ENCODE measurements around the gene MPZ. TPM values are rescaled to one million over a fixed set of nuclear protein-coding genes. Genes with fewer than 3 reads are reported as not detected.
"Not testable (repeated sequence)": the region's sequence is repeated elsewhere in the genome, so short reads cannot be mapped to it uniquely, and the experiment has no call there.

Gene MPZ
- polyA plus RNA-seq, 4 donors: 4.5 to 8.7 (median 6.0) TPM

DNA sequence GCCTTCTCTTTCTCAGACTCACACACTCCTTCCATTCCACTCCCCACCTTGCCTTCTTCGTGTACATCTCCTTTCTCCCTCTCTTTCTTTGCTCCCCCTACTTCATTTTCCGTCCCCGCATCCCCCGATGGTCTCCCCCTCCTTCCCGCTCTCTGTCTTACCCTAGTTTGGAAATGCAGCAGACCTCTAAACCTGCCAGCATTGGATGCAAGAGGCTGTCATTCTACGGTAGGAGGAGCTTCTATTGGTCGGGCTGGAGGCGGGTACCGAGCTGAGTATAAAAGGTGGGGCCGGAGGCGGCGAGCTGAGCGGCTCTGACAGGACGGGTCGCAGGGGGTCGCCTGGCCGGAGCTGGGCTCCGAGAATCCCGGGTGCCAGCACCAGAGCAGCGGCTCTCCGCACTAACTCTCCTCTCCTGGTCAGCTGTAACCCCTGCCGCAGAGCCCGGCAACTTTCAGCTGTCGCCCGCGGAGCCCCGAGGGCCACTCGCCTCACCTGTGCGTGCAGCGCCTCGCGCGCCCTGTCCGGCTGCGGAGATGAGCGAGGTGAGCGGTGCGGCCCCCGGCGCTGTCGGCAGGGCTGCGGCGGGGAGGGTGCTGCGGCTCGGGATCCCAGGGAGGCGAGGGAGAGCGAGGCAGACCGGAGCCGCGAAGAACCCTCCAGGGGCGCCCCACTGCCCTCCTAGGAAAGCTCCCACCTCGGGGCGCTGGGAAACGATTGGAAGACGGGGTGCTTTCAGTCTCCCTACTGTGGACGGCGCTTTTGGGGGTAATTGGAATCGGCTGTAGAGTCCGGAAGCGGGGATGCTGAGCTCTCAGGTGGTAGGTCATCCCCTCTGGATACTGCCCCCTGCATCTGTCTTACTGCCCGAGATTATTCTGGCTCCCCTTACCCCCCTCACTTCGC lies 51.1 kb downstream of the MPZ start, which contains the start of gene PCP4L1:
TSS of gene PCP4L1 (plus strand) at position 307 of the 906 bp plus-strand sequence. CDS start at position 537, 230 bp downstream.
- peak in 3 of 4 donors; percentile 38 to 52 (median 48) for DNase-seq (ENCODE audit: low read depth in 4 of 4, low spot score in 3 of 4)

DNA sequence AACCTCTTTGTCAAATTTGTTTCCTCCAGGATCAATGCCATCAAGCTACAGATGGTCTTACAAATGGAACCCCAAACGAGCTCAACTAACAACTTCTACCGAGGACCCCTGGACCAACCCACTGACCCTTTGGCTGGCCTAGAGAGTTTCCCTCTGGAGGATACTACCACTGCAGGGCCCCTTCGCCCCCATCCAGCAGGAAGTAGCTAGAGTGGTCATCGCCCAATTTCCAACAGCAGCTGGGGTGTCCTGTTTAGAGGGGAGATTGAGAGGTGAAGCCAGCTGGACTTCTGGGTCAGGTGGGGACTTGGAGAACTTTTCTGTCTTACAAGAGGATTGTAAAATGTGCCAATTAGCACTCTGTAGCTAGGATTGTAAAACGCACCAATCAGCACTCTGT lies 52.7 kb downstream of the MPZ start:
- DNase-seq (ENCODE audit: low read depth in 4 of 4, low spot score in 3 of 4): not testable (repeated sequence)

DNA sequence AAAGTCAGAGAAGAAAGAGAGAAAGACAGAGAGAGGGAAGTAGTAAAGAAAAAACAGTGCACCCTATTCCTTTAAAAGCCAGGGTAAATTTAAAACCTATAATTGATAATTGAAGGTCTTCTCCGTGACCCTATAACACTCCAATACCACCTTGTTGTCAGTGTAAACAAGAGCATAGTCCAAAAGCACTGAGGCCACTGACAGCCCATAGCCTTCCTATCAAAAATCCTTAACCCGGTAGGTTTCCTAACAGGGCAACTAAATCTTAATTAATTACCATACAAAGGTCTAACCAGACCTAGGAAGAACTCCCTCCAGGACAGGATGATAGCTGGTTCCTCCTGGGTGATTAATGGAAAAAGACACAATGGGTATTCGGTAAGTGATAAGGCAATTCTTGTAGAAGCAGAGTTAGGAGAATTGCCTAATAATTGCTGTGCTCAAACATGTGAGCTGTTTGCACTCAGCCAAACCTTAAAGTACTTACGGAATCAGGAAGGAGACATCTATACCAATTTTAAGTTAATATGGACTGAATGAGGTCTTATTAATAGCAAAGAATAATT lies 53.7 kb downstream of the MPZ start:
- not testable (repeated sequence) for DNase-seq (ENCODE audit: low read depth in 4 of 4, low spot score in 3 of 4)

DNA sequence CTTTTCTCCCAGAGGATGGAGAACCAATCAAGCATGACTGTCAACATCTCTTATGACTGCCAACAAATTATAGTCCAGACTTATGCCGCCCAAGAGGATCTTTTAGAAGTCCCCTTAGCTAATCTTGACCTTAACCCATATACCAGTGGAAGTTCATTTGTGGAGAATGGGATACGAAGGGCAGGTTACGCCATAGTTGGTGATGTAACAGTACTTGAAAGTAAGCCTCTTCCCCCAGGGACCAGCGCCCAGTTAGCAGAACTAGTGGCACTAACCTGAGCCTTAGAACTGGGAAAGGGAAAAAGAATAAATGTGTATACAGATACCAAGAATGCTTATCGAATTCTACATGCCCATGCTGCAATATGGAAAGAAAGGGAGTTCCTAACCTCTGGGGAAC lies 54.5 kb downstream of the MPZ start:
- DNase-seq (ENCODE audit: low read depth in 4 of 4, low spot score in 3 of 4): not testable (repeated sequence)

Other genes with a start within 250 kb of the MPZ start
- 1 to 10 TPM; 2.2 to 3.8 (median 2.3) TPM for gene ARHGAP30, start 240.1 kb downstream of the MPZ start, polyA plus RNA-seq (ENCODE audit: insufficient read length in 4 of 4)
- 1 to 10 TPM in 3 of 4 donors, under 1 TPM in 1; 0.14 to 7.3 (median 3.8) TPM for gene NECTIN4, start 220.4 kb downstream of the MPZ start, polyA plus RNA-seq (ENCODE audit: insufficient read length in 4 of 4)
- 10 to 100 TPM in 3 of 4 donors, 1 to 10 TPM in 1; 4.0 to 19.4 (median 17.3) TPM for gene KLHDC9, start 211.6 kb downstream of the MPZ start, polyA plus RNA-seq (ENCODE audit: insufficient read length in 4 of 4)
- gene PFDN2, start 191.9 kb downstream of the MPZ start, polyA plus RNA-seq (ENCODE audit: insufficient read length in 4 of 4): 10 to 100 TPM; 58.7 to 75.7 (median 73.8) TPM
- gene NIT1, start 191.9 kb downstream of the MPZ start, polyA plus RNA-seq (ENCODE audit: insufficient read length in 4 of 4): 10 to 100 TPM; 29.1 to 59.8 (median 48.6) TPM
- 10 to 100 TPM; 41.6 to 55.5 (median 48.9) TPM for gene DEDD, start 177.3 kb downstream of the MPZ start, polyA plus RNA-seq (ENCODE audit: insufficient read length in 4 of 4)
- 100 to 1,000 TPM; 136 to 169 (median 149) TPM for gene UFC1, start 156.0 kb downstream of the MPZ start, polyA plus RNA-seq (ENCODE audit: insufficient read length in 4 of 4)
- gene USP21, start 150.5 kb downstream of the MPZ start, polyA plus RNA-seq (ENCODE audit: insufficient read length in 4 of 4): 10 to 100 TPM; 44.9 to 55.2 (median 47.2) TPM
- 10 to 100 TPM; 31.9 to 63.1 (median 38.8) TPM for gene PPOX, start 143.5 kb downstream of the MPZ start, polyA plus RNA-seq (ENCODE audit: insufficient read length in 4 of 4)
- 10 to 100 TPM; 40.9 to 45.2 (median 42.3) TPM for gene B4GALT3, start 132.5 kb downstream of the MPZ start, polyA plus RNA-seq (ENCODE audit: insufficient read length in 4 of 4)
- gene ADAMTS4, start 110.9 kb downstream of the MPZ start, polyA plus RNA-seq (ENCODE audit: insufficient read length in 4 of 4): 1 to 10 TPM in 1 of 4 donors, under 1 TPM in 3; 0.60 to 6.1 (median 0.79) TPM
- 100 to 1,000 TPM; 126 to 217 (median 189) TPM for gene NDUFS2, start 107.6 kb downstream of the MPZ start, polyA plus RNA-seq (ENCODE audit: insufficient read length in 4 of 4)
- 10 to 100 TPM; 13.1 to 39.3 (median 17.1) TPM for gene FCER1G, start 94.7 kb downstream of the MPZ start, polyA plus RNA-seq (ENCODE audit: insufficient read length in 4 of 4)
- 10 to 100 TPM in 1 of 4 donors, 1 to 10 TPM in 1, under 1 TPM in 1, not detected in 1; 0.73 to 87.7 (median 2.5) TPM for gene APOA2, start 86.3 kb downstream of the MPZ start, polyA plus RNA-seq (ENCODE audit: insufficient read length in 4 of 4)
- 10 to 100 TPM in 3 of 4 donors, 1 to 10 TPM in 1; 9.9 to 15.4 (median 14.2) TPM for gene TOMM40L, start 83.9 kb downstream of the MPZ start, polyA plus RNA-seq (ENCODE audit: insufficient read length in 4 of 4)
- gene NR1I3, start 71.8 kb downstream of the MPZ start, polyA plus RNA-seq (ENCODE audit: insufficient read length in 4 of 4): 1 to 10 TPM; 1.9 to 3.5 (median 2.8) TPM
- 1 to 10 TPM in 3 of 4 donors, under 1 TPM in 1; 0.59 to 1.9 (median 1.4) TPM for gene PCP4L1, start 51.2 kb downstream of the MPZ start, polyA plus RNA-seq (ENCODE audit: insufficient read length in 4 of 4)
- gene SDHC, start 4.4 kb upstream of the MPZ start, polyA plus RNA-seq (ENCODE audit: insufficient read length in 4 of 4): 100 to 1,000 TPM; 167 to 271 (median 244) TPM
- gene CFAP126, start 57.9 kb upstream of the MPZ start, polyA plus RNA-seq (ENCODE audit: insufficient read length in 4 of 4): 10 to 100 TPM in 3 of 4 donors, 1 to 10 TPM in 1; 1.2 to 14.6 (median 11.7) TPM
- 10 to 100 TPM in 1 of 4 donors, 1 to 10 TPM in 3; 4.7 to 13.9 (median 6.3) TPM for gene FCGR2A, start 195.5 kb upstream of the MPZ start, polyA plus RNA-seq (ENCODE audit: insufficient read length in 4 of 4)
- under 1 TPM; 0.30 to 0.82 (median 0.34) TPM for gene HSPA6, start 214.6 kb upstream of the MPZ start, polyA plus RNA-seq (ENCODE audit: insufficient read length in 4 of 4)
- 1 to 10 TPM; 1.7 to 4.7 (median 1.9) TPM for gene FCGR3A, start 239.8 kb upstream of the MPZ start, polyA plus RNA-seq (ENCODE audit: insufficient read length in 4 of 4)

All from left renal pelvis (tissue), 4 donors.